ENCODE results near the gene INSIG1. TPM values are rescaled to one million over a fixed set of nuclear protein-coding genes. Genes with fewer than 3 reads are reported as not detected.

The INSIG1 gene
- total RNA-seq, 4 donors from 2014 or later, result 28.7 to 65.5 (median 45.0) TPM

DNA sequence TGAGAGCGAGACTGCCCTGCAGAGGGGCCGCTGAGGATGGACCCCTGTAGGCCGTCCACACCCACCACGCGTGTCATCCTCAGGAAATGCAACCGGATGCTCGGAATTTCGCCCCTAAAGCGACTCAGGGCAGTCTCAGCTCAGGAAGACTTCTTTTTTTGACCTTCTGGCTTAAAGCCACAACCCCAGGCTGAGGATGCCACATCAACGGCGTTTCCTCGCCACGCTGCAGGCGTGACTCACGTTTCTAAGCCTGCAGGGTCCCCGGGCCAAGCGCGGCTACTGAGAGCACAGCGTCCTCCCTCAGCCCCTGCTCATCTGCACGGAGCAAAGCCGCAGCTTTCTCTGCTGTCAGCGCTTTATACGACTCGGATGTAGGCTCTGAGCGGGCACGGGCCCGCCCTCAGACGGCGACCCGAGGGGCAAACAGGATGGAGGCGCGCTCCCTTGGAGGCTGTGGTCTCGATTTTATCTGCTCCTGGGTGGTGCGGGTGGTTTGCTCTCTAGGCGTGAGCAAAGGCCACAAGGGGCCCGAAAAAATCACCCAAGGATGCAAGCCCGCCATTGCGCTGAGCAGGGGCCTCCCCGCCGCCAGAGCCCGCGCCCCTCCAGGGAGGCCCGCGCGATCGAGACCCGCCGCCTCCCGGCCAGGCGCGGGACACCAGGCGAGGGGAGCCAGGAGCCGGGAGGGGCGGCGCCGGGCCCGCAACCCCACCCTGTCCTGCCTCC lies 726 bp upstream of the INSIG1 start:
- H3K4me1 ChIP-seq, result peaks cover 0 to 33% (median 25%) of the 10 kb centered on the region in 4 donors
- H3K9me3 ChIP-seq, result no peaks in the 10 kb centered on the region
- TF ChIP-seq, protein P1, sequence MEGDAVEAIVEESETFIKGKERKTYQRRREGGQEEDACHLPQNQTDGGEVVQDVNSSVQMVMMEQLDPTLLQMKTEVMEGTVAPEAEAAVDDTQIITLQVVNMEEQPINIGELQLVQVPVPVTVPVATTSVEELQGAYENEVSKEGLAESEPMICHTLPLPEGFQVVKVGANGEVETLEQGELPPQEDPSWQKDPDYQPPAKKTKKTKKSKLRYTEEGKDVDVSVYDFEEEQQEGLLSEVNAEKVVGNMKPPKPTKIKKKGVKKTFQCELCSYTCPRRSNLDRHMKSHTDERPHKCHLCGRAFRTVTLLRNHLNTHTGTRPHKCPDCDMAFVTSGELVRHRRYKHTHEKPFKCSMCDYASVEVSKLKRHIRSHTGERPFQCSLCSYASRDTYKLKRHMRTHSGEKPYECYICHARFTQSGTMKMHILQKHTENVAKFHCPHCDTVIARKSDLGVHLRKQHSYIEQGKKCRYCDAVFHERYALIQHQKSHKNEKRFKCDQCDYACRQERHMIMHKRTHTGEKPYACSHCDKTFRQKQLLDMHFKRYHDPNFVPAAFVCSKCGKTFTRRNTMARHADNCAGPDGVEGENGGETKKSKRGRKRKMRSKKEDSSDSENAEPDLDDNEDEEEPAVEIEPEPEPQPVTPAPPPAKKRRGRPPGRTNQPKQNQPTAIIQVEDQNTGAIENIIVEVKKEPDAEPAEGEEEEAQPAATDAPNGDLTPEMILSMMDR (IDR thresholded peaks at IDR 0.05), result peak in 4 of 5 experiments; percentile 17 to 48 (median 34)
- TF ChIP-seq EP300 (IDR thresholded peaks at IDR 0.05; ENCODE audit: low read depth), result no peak
- peak; percentile 56 for TF ChIP-seq POLR2A (IDR thresholded peaks at IDR 0.05)
- TF ChIP-seq POLR2AphosphoS5 (IDR thresholded peaks at IDR 0.05), result peak in 2 of 3 donors; percentile 35 to 54
- H3K36me3 ChIP-seq, result peaks cover 0 to under 1% (median 0%) of the 10 kb centered on the region in 4 donors
- no peaks in the 10 kb centered on the region for H3K27me3 ChIP-seq
- in situ Hi-C loops (cut with MboI; ENCODE audit: low pct_ligation_motif_present in 1 of 4, low pct_unique_long_range_greater_than_20kb in 1 of 4, low sequenced_read_pairs in 3 of 4) (no loop called here), intact Hi-C loops (cut with DNase I; ENCODE audit: low total_unique reads) (loop anchor here (5.0 kb wide), 1 partner anchor 295 kb away; the partner anchor contains the start of gene PAXIP1)
- peak overlapping the region; percentile 91 to 99 (median 98) for H3K27ac ChIP-seq
- DNase-seq, result peak; percentile 56
- WGBS, 2 donors (ENCODE audit: low coverage in 1 of 2), result 1% methylated on average over 35 of the region's 57 CpGs; no CpG with 5 or more reads in 1 of the 2 donors
- H3K4me3 ChIP-seq, result peak overlapping the region; percentile 71 to 98 (median 89)

GRCh38 chr7:155298288-155298833 lies 683 bp downstream of the INSIG1 start:
- peaks cover 0 to 5% (median 0%) of the 10 kb centered on the region in 4 donors for H3K36me3 ChIP-seq
- in situ Hi-C loops (cut with MboI; ENCODE audit: low pct_ligation_motif_present in 1 of 4, low pct_unique_long_range_greater_than_20kb in 1 of 4, low sequenced_read_pairs in 3 of 4) (no loop called here), intact Hi-C loops (cut with DNase I; ENCODE audit: low total_unique reads) (loop anchor here (5.0 kb wide), 1 partner anchor 296 kb away; the partner anchor contains the start of gene PAXIP1)
- no peak for DNase-seq
- TF ChIP-seq POLR2A (IDR thresholded peaks at IDR 0.05) (no peak), POLR2AphosphoS5 (IDR thresholded peaks at IDR 0.05) (no peak), EP300 (IDR thresholded peaks at IDR 0.05; ENCODE audit: low read depth) (no peak)
- TF ChIP-seq, protein P1 (IDR thresholded peaks at IDR 0.05), result no peak
- WGBS, 2 donors (ENCODE audit: low coverage in 1 of 2), result 1% methylated on average over 30 of the region's 34 CpGs; no CpG with 5 or more reads in 1 of the 2 donors
- H3K4me1 ChIP-seq, result peaks cover 0 to 33% (median 25%) of the 10 kb centered on the region in 4 donors
- H3K4me3 ChIP-seq, result peak overlapping the region; percentile 80 to 98 (median 89)
- H3K27me3 ChIP-seq, result no peaks in the 10 kb centered on the region
- peak overlapping the region; percentile 91 to 99 (median 98) for H3K27ac ChIP-seq
- H3K9me3 ChIP-seq, result no peaks in the 10 kb centered on the region

GRCh38 chr7:155298834-155299534 lies 1.3 kb downstream of the INSIG1 start:
- in situ Hi-C loops (cut with MboI; ENCODE audit: low pct_ligation_motif_present in 1 of 4, low pct_unique_long_range_greater_than_20kb in 1 of 4, low sequenced_read_pairs in 3 of 4), result no loop called here
- DNase-seq, result peak; percentile 95
- Histone ChIP-seq H3K36me3 (peaks cover 0 to 5% (median 2%) of the 10 kb centered on the region in 4 donors), H3K9me3 (no peaks in the 10 kb centered on the region), H3K27ac (peak overlapping the region; percentile 91 to 99 (median 98)), H3K4me1 (peaks cover 0 to 33% (median 25%) of the 10 kb centered on the region in 4 donors), H3K4me3 (peak overlapping the region; percentile 80 to 98 (median 89)), H3K27me3 (no peaks in the 10 kb centered on the region)
- intact Hi-C loops (cut with DNase I; ENCODE audit: low total_unique reads), result loop anchor here (5.0 kb wide), 1 partner anchor 297 kb away; the partner anchor contains the start of gene PAXIP1
- TF ChIP-seq, protein P1 (IDR thresholded peaks at IDR 0.05), result peak in 2 of 5 experiments; percentile 6 to 15
- TF ChIP-seq POLR2A (IDR thresholded peaks at IDR 0.05) (peak; percentile 72), POLR2AphosphoS5 (IDR thresholded peaks at IDR 0.05) (peak; percentile 71 to 94 (median 75)), EP300 (IDR thresholded peaks at IDR 0.05; ENCODE audit: low read depth) (no peak)
- 0 to 1% methylated on average over 3 to 27 of the region's 27 CpGs for WGBS, 2 donors (ENCODE audit: low coverage in 1 of 2)

All from transverse colon (tissue), 4 donors.